Astrocyte (in vitro differentiated cells and primary cell): ENCODE results near the gene POGZ.

Experiments
- EZH2 ChIP-seq: IDR thresholded peaks from 2 replicates; pipeline ENCODE4 v1.6.1; 2012; ENCODE audit warnings: mild to moderate bottlenecking, low read length, inconsistent platforms; ENCODE audit not compliant: insufficient read depth
- TF ChIP-seq, protein P1 (sequence below): IDR thresholded peaks from 2 replicates; pipeline ENCODE4 v1.5.1; 2011; ENCODE audit warnings: low read depth, mild to moderate bottlenecking, inconsistent platforms, low read length, moderate library complexity; ENCODE audit not compliant: insufficient read depth

DNA sequence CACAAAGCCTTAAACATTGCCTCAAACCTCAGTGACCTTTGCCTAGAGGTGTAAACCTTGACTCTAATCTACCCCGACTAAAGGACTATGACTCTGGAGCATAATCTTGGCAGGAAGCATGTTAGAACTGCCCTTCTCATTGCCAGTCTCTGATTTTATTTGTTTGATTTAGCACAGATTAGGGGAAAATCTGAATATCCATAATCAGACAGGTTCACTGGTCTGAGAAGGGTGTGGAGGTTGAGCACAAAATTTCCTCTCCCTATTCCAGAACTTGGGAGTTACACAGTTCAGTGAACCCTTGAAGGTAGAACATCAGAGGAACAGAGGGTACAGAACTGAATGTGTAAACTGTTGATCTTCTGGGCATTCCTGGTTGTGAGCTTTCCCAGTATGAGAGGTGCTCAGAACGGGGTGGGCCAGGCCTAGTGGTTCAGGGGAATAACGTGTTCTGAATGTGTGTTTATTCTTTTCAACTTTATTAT, 68.2 kb downstream of the POGZ start:
- TF ChIP-seq, protein P1, sequence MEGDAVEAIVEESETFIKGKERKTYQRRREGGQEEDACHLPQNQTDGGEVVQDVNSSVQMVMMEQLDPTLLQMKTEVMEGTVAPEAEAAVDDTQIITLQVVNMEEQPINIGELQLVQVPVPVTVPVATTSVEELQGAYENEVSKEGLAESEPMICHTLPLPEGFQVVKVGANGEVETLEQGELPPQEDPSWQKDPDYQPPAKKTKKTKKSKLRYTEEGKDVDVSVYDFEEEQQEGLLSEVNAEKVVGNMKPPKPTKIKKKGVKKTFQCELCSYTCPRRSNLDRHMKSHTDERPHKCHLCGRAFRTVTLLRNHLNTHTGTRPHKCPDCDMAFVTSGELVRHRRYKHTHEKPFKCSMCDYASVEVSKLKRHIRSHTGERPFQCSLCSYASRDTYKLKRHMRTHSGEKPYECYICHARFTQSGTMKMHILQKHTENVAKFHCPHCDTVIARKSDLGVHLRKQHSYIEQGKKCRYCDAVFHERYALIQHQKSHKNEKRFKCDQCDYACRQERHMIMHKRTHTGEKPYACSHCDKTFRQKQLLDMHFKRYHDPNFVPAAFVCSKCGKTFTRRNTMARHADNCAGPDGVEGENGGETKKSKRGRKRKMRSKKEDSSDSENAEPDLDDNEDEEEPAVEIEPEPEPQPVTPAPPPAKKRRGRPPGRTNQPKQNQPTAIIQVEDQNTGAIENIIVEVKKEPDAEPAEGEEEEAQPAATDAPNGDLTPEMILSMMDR: no peak
- no peak for TF ChIP-seq EZH2
